GM12878 (cell line): ENCODE measurements around the gene ELMO3. TPM values are rescaled to one million over a fixed set of nuclear protein-coding genes. Genes with fewer than 3 reads are reported as not detected.

Experiments
- BCLAF1 ChIP-seq: fragments of 450-650 bp; IDR thresholded peaks from 2 replicates; pipeline ENCODE4 v1.6.1; 2017; ENCODE audit warnings: antibody characterized with exemption, mild to moderate bottlenecking, moderate library complexity
- BHLHE40 ChIP-seq, 2 experiments: fragments of 450-650 bp in 1 of 2; IDR thresholded peaks; 2 replicates each; pipeline ENCODE4 v1.6.1; 2011 to 2017; ENCODE audit warnings: low read depth in 2 of 2, borderline replicate concordance in 1 of 2, improper control_type of control experiment in 1 of 2, low read length in 1 of 2, mild to moderate bottlenecking in 1 of 2
- CREM ChIP-seq: IDR thresholded peaks from 2 replicates; pipeline ENCODE4 v1.6.1; 2014; ENCODE audit warnings: antibody characterized with exemption, low read depth
- HCFC1 ChIP-seq: fragments of 150-350 bp; IDR thresholded peaks from 2 replicates; pipeline ENCODE4 v1.6.1; 2014; ENCODE audit warnings: low read length
- HDAC2 ChIP-seq: fragments of 200-600 bp; sonication (generic); IDR thresholded peaks from 2 replicates; pipeline ENCODE4 v1.6.1; 2017
- HSF1 ChIP-seq: fragments of 150-350 bp; IDR thresholded peaks from 2 replicates; pipeline ENCODE4 v1.6.1; 2014; ENCODE audit warnings: mild to moderate bottlenecking, low read depth, low read length
- IKZF2 ChIP-seq, 2 experiments: fragments of 450-650 bp; IDR thresholded peaks; 2 replicates each; pipeline ENCODE4 v1.6.1; 2017; ENCODE audit warnings: mild to moderate bottlenecking in 2 of 2, moderate library complexity in 2 of 2
- JUNB ChIP-seq: IDR thresholded peaks from 2 replicates; pipeline ENCODE4 v1.6.1; 2016; ENCODE audit warnings: antibody characterized with exemption, mild to moderate bottlenecking
- LARP7 ChIP-seq: fragments of 450-650 bp; IDR thresholded peaks from 2 replicates; pipeline ENCODE4 v1.6.1; 2017; ENCODE audit warnings: mild to moderate bottlenecking
- MTA3 ChIP-seq: IDR thresholded peaks from 2 replicates; pipeline ENCODE4 v1.6.1; 2012; ENCODE audit warnings: low read length, inconsistent platforms, borderline replicate concordance
- NRF1 ChIP-seq: conservative IDR thresholded peaks from 2 replicates; pipeline ENCODE4 v1.6.1; 2011; ENCODE audit warnings: mild to moderate bottlenecking, low read depth, low read length, improper control_type of control experiment
- POLR2AphosphoS5 ChIP-seq: IDR thresholded peaks from 2 replicates; pipeline ENCODE4 v1.6.1; 2011; ENCODE audit warnings: mild to moderate bottlenecking, low read length, inconsistent platforms
- RCOR1 ChIP-seq: conservative IDR thresholded peaks from 2 replicates; pipeline ENCODE4 v1.6.1; 2012; ENCODE audit warnings: low read depth, low read length, improper control_type of control experiment
- RFX5 ChIP-seq: IDR thresholded peaks from 2 replicates; pipeline ENCODE4 v1.6.1; 2011; ENCODE audit warnings: low read depth, low read length, improper control_type of control experiment
- SIN3A ChIP-seq: IDR thresholded peaks from 2 replicates; pipeline ENCODE4 v1.6.1; 2012; ENCODE audit warnings: low read depth, low read length, improper control_type of control experiment
- SMARCA5 ChIP-seq: fragments of 450-650 bp; IDR thresholded peaks from 2 replicates; pipeline ENCODE4 v1.6.1; 2017; ENCODE audit warnings: mild to moderate bottlenecking
- SPI1 ChIP-seq: IDR thresholded peaks from 2 replicates; pipeline ENCODE4 v1.6.1; 2011; ENCODE audit warnings: low read depth, mild to moderate bottlenecking, low read length, moderate library complexity, borderline replicate concordance; ENCODE audit not compliant: insufficient read depth
- TCF7 ChIP-seq: IDR thresholded peaks from 2 replicates; pipeline ENCODE4 v1.6.1; 2014; ENCODE audit warnings: antibody characterized with exemption, borderline replicate concordance
- USF1 ChIP-seq: IDR thresholded peaks from 2 replicates; pipeline ENCODE4 v1.6.1; 2011; ENCODE audit warnings: borderline replicate concordance, low read depth, mild to moderate bottlenecking, moderate library complexity, mixed read lengths, low read length; ENCODE audit not compliant: insufficient read depth; ENCODE audit errors: extremely low read length
- USF2 ChIP-seq: IDR thresholded peaks from 2 replicates; pipeline ENCODE4 v1.6.1; 2011; ENCODE audit warnings: low read depth, low read length, improper control_type of control experiment, borderline replicate concordance
- YY1 ChIP-seq: IDR thresholded peaks from 2 replicates; pipeline ENCODE4 v1.6.1; 2011; ENCODE audit warnings: low read depth, mild to moderate bottlenecking, low read length
- ZBTB11 ChIP-seq: fragments of 450-650 bp; formaldehyde crosslinking; IDR thresholded peaks from 2 replicates; pipeline ENCODE4 v1.5.0; 2022; ENCODE audit warnings: mild to moderate bottlenecking, missing genetic modification characterization
- polyA plus RNA-seq, 11 experiments: library from polyadenylated mRNA; depleted of rRNA in 4 of 11; unstranded in 6 of 11; stranded (reverse) in 5 of 11; fragments of >200 nt; fragmentation: Nextera tagmentation in 4 of 11; fragmentation: Illumina TruSeq in 1 of 11; extraction: Ambion mirVana in 4 of 11; extraction: Trizol in 1 of 11; gene quantifications; 1 replicate in 1 of 11; 2 replicates in 10 of 11; pipeline versions ENCODE4 v1.2.1 to v1.2.3, GENCODE V29; 2011 to 2016; ENCODE audit warnings: inconsistent platforms in 2 of 11, missing spikeins in 2 of 11, low read depth in 1 of 11
- total RNA-seq, 4 experiments: library from RNA; depleted of rRNA in 3 of 4; stranded (reverse); fragments of >200 nt in 3 of 4; fragmentation: Illumina TruSeq in 1 of 4; extraction: Trizol in 1 of 4; gene quantifications; 2 replicates each; pipeline versions ENCODE4 v1.2.1 to v1.2.3, GENCODE V29; 2013 to 2021

ELMO3 gene
- total and polyA plus RNA-seq, 10 of the 15 experiments (the other 5 are each of a cell fraction or from before 2014, with no cell fraction given) = 0.05 to 4.7 (median 0.96) TPM; not detected in 1

GRCh38 chr16:67166598-67167168 lies 32.2 kb upstream of the ELMO3 start (continued):
- no peak for TF ChIP-seq HCFC1
- no peak for TF ChIP-seq HSF1
- TF ChIP-seq IKZF2 (IDR thresholded peaks at IDR 0.05) = peak; percentile 63 to 71
- no peak for TF ChIP-seq HDAC2
- no peak for TF ChIP-seq SMARCA5
- TF ChIP-seq LARP7 = no peak
- TF ChIP-seq RCOR1 = no peak
- no peak for TF ChIP-seq YY1
- no peak for TF ChIP-seq BCLAF1
- TF ChIP-seq NRF1 = no peak
- TF ChIP-seq MTA3 = no peak
- peak; percentile 47 for TF ChIP-seq USF2
- no peak for TF ChIP-seq POLR2AphosphoS5
- TF ChIP-seq CREM = no peak
- no peak for TF ChIP-seq ZBTB11
- peak; percentile 91 to 94 for TF ChIP-seq BHLHE40 (IDR thresholded peaks at IDR 0.05; ENCODE audit: borderline replicate concordance in 1 of 2, low read depth in 2 of 2, low read length in 1 of 2)
- TF ChIP-seq SPI1 = peak; percentile 29; the same call in 1 of the 2 replicates
- TF ChIP-seq RFX5 = 0 out of 2 replicates have a peak, but pooled peaks have one; percentile 46
- no peak for TF ChIP-seq SIN3A
- TF ChIP-seq USF1 = peak; percentile 66
- no peak for TF ChIP-seq TCF7
- no peak for TF ChIP-seq JUNB
